NCI-H1105 (cell line): Measurements from ENCODE around the gene FEM1B.

ENCODE experiments used
- DNase-seq: peaks from one replicate; lab custom pipeline; 2025; lab: John Stamatoyannopoulos, UW

FEM1B gene

DNA sequence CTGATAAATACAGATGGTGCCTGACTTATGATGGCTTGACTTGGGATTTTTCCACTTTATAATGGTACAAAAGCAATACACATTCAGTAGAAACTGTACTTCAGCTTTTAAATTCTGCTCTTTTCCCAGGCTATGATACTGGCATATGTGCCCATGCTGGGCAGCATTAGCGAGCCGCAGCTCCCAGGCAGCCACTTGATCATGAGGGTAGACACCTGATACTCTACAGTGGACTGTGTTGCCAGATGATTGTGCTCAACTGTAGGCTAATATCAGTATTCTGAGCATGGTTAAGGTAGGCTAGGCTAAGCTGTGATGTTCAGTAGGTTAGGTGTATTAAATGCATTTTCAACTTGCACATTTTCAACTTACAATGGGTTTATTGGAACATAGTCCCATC lies 17.7 kb upstream of the FEM1B start:
- no peak for DNase-seq

- no peak for DNase-seq
Observed at GRCh38 chr15:68261241-68261640, 16.3 kb upstream of the FEM1B start.

- no peak for DNase-seq
Observed at GRCh38 chr15:68261980-68262379, 15.6 kb upstream of the FEM1B start.

DNA sequence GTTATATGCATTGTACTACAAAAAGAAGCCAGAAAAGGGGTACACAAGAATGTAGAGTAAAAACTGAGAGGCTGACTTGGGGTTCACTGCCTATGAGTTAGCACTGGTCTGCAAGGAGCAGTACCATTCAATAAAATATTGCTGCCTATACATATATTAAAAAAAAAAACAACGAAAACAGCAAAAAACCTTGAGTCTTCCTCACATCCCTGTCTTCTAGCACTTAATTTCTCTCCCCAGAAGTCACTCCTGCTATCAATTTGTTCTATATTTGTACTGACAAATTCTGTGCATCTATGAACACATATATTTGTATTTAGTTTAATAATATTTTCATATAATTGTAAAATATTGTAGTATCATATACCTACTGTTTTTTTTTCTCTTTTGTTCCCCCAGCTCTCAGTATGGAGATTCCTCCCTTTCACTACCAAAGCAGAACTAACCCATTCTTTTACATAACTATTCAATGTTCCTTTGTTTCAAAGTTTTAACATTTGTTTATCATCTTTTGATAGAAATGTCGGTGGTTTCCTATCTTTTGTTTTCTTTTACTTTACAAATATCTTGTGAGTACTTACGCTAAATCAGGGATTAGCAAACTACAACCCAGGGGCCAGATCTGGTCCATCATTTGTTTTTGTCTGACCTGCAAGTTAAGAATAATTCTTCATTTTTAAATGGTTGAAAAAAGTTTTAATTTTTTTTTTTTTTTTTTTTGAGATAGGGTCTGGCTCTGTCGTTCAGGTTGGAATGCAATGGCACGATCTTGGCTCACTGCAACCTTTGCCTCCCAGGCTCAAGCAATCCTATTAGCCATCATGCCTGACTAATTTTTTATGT lies 14.8 kb upstream of the FEM1B start:
- no peak for DNase-seq

GRCh38 chr15:68264282-68264681 lies 13.3 kb upstream of the FEM1B start:
- DNase-seq: no peak

DNA sequence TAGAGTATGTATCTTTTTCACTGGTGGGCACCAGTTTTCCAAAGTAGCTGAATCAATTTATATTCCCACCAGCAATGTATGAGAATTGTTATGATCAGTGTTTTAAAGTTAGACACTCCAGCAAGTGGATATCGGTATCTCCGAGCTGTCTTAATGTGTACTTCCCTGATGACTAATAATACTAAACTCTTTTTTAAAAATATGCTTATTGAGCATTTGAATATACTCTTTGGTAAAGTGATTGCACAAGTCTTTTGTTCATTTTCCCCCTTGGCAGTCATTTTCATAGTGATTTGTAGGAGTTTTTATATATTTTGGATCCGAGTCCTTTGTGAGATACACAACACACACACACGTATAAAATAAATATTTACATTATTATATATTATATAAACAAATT lies 12.5 kb upstream of the FEM1B start:
- DNase-seq: no peak

DNA sequence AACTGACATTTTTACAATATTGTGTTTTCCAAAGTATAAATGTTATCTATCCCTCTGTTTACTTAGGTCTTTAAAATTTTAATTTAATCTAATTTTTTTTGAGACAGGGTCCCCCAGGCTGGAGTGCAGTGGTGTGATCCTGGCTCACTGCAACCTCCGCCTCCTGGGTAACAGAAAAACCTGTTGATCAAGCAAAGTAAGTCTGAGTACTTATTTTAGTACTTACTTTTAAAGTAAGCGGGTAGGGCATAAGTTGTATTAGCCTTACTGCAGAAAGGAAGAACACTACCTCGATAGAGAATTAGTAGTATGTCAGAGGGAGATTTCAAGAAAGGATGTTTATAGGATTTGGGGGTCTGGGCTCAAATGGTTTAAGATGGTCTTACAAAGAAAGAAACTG lies 11.9 kb upstream of the FEM1B start:
- no peak for DNase-seq

GRCh38 chr15:68268405-68268804 lies 9.1 kb upstream of the FEM1B start:
- no peak for DNase-seq

DNA sequence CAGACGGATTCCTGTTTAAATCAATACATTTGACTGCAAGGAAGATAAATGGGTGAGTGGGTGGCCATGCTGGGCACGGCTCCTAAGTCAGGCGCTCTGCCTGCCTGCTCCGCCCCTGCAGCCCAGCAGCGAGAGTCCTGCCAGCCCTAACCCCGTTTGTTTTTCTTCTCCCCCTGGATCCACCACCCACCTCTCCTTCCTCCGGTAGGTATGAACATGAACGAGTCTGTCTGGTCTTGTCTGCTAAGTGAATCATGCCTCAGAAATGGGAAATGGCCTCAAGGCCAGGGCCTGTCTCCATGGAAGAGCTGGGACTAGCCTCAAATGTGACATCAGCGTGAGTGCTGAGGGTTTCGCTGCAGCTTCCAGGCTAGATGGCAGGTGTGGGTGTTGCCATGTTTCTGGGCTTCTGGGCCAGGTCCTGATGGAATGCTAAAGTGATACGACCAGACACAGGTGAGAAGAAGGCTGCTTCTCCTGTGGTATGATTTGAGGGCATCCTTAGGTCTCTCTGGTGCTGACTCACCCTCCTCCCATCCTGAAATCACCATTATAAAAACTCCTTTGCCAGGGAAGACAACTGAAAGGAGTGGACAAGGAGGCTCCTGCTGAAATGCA lies 5.6 kb upstream of the FEM1B start:
- DNase-seq: no peak

- DNase-seq: no peak
Observed at GRCh38 chr15:68272721-68273271, 4.7 kb upstream of the FEM1B start.

GRCh38 chr15:68274201-68274848 lies 3.2 kb upstream of the FEM1B start:
- DNase-seq: no peak

DNA sequence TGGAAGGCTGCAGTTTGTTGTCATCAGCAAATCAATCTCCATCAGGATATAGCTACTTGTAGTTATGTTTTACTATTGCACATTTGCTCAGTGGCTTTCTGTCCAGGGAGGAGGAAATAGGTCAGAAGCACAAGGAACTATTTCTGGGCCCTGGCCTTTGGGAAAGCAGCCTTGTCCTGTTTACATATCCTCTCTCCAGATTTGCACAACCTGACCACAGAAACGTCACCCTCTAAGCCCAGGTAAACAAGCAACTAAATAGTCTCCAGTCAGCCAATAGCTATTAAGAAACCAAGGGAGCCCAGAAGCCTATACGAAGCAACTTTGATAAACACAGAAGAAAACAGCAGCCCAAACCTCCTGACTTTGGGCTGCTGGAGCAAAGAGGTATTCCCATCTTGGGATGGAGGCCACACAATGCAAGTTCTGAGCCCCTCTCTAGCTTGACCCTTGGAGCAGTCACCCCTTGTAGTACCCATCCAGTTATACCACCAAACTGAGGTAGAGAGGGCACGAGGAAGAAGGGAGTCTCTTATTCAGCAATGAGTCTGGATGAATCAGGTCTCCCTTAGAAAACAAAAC lies 2.3 kb upstream of the FEM1B start:
- DNase-seq: no peak

DNA sequence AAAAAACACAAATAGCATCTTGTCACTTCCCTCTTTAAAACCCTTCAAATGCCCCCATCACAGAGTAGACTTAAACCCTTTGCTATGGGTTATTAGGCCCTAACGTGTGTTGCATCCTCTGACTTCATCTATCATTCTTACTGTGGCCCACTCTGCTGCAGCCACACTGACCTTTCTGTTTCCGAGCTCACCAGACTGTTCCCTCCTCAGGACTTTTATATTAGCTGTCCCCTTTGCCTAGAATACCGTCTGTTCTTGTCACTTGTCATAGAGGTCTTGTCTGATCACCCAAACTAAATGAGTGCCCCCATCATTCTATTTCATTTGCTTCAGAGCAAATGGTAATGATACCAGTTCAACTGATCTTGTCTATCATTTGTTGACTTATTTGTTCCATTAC lies 877 bp upstream of the FEM1B start:
- DNase-seq: no peak

DNA sequence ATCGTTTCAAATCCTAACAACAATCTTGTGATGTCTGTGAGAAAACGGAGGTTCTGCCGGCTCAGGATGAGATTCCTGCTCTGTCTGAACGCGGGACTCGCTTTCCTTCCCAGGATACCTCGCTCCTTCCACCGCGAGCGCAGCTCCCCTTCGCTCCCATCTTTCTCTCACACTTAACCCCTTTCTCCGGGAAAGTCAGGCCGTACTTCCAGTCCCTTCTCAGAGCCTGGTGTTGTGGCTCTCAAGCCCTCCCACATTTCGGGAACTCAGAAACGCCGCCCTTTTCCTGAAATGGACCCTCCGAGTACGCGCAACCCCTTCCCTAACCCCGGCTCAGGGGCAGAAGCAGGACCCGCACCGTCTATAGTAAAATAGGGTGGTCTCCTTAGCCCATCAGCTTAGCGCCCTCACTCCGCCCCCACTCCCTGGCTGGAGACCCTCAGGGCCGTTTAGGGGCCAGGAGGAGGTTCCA lies 378 bp upstream of the FEM1B start:
- peak; percentile 74 for DNase-seq

DNA sequence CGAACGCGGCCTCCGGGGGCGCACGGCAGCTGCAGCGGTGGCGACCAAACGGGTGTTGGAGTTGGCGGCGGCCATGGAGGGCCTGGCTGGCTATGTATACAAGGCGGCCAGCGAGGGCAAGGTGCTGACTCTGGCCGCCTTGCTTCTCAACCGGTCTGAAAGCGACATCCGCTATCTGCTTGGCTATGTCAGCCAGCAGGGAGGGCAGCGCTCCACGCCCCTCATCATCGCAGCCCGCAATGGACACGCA lies 725 bp downstream of the FEM1B start:
- no peak for DNase-seq

- peak; percentile 52 for DNase-seq
Observed at GRCh38 chr15:68278595-68279405, 1.3 kb downstream of the FEM1B start.

- DNase-seq: no peak
Observed at GRCh38 chr15:68279779-68280753, 2.5 kb downstream of the FEM1B start.

- DNase-seq: no peak
Observed at GRCh38 chr15:68281008-68281407, 3.5 kb downstream of the FEM1B start.

DNA sequence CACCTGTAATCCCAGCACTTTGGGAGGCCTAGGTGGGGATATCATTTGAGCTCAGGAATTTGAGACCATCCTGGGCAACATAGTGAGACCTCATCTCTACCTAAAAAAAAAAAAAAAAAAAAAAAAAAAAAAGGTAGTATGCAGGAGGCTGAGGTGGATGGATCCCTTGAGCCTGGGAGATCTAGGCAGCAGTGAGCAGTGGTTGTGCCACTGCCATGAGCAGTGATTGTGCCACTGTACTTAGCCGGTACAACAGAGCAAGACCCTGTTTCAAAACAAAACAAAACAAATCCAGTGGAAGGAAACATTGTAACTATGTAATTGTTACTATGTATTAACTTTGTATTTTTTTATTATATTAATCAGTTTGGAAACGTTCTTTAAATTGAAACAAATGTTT lies 5.9 kb downstream of the FEM1B start:
- no peak for DNase-seq

DNA sequence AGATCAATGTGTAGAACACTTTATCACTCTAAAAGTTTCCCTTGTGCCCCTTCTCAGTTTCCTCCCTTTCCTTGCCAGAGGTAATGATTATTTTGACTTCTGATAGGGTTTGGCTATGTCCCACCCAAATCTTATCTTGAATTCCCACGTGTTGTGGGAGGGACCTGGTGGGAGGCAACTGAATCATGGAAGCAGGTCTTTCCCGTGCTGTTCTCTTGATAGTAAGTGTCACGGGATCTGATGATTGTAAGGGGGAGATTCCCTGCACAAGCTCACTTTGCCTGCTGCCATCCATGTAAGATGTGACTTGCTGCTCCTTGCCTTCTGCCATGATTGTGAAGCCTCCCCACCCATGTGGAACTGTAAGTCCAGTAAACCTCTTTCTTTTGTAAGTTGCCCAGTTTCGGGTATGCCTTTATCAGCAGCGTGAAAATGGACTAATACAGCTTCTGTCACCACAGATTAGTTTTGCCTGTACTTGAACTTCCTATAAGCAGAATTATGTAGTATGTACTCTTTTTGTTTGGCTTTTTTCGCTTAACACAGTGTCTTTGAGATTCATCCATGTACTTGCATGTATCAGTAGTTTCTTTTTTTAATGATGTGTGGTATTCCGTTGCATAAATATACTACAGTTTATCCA lies 7.2 kb downstream of the FEM1B start:
- no peak for DNase-seq
